Adrenal gland (tissue), 5 donors: ENCODE results near the gene NCR3LG1.

ENCODE experiments used
- POLR2A ChIP-seq, 2 donors: fragments of 450-650 bp; IDR thresholded peaks; one replicate each; pipeline ENCODE4 v1.6.1; 2017; ENCODE audit warnings: antibody characterized with exemption in 2 of 2, mild to moderate bottlenecking in 2 of 2, moderate library complexity in 1 of 2
- TF ChIP-seq, protein P1 (sequence below), 6 experiments: fragments of 450-650 bp in 4 of 6; fragments of 200-600 bp in 2 of 6; sonication (generic) in 1 of 6; IDR thresholded peaks; 1 replicate in 5 of 6; 2 replicates in 1 of 6; pipeline versions ENCODE4 v1.5.1 to v1.8.0; 2016 to 2021; ENCODE audit warnings: antibody characterized with exemption in 6 of 6, mild to moderate bottlenecking in 2 of 6, moderate library complexity in 1 of 6
- donor health status: DM: no; HTN: no; CAD: no.

DNA sequence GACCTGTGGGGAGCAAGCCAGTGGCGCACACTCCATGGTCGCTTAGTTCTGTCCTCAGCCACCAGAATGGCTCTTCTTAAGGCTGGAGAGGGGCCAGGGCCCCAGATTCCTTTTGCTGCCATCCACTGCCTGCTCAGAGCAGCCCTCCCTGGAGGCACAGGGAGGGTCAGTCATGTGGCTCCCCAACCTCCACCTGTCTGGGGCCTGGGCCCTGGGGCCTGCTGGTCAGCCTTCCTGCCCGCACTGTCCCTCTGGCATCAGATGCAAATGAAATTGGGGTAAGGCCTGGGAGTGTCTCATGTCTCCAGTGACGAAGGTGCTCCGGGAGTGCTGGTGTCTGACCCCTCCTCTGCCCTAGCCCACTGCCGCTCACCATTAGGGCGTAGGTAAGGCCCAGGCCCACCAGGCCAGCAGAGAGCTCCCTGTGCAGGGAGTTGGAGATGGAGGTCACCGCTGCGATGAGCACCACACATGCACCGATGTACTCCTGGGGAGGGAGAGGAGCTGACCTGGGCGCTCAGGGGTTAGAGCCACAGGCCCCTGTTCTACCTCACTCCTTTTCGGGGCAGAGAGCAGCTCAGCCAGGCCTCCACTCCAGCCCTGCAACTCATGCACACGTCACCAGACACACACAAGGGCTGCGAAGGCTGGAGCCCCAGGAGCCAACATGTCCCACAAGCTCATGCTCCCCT, 45.9 kb downstream of the NCR3LG1 start:
- TF ChIP-seq, protein P1, sequence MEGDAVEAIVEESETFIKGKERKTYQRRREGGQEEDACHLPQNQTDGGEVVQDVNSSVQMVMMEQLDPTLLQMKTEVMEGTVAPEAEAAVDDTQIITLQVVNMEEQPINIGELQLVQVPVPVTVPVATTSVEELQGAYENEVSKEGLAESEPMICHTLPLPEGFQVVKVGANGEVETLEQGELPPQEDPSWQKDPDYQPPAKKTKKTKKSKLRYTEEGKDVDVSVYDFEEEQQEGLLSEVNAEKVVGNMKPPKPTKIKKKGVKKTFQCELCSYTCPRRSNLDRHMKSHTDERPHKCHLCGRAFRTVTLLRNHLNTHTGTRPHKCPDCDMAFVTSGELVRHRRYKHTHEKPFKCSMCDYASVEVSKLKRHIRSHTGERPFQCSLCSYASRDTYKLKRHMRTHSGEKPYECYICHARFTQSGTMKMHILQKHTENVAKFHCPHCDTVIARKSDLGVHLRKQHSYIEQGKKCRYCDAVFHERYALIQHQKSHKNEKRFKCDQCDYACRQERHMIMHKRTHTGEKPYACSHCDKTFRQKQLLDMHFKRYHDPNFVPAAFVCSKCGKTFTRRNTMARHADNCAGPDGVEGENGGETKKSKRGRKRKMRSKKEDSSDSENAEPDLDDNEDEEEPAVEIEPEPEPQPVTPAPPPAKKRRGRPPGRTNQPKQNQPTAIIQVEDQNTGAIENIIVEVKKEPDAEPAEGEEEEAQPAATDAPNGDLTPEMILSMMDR (IDR thresholded peaks at IDR 0.05) = no peak
- TF ChIP-seq POLR2A (IDR thresholded peaks at IDR 0.05) = no peak
